T1000 (cell line): ENCODE results near the gene PIGU.

Source experiments
- DNase-seq: peaks from one replicate; lab custom pipeline; 2025; ENCODE audit warnings: mixed read lengths; lab: John Stamatoyannopoulos, UW

PIGU gene

GRCh38 chr20:34557936-34558319 lies 119.0 kb downstream of the PIGU start:
- DNase-seq = no peak

GRCh38 chr20:34553366-34553867 lies 123.5 kb downstream of the PIGU start:
- DNase-seq = no peak

GRCh38 chr20:34552569-34552968 lies 124.3 kb downstream of the PIGU start:
- DNase-seq = no peak

- DNase-seq = no peak
Measured at GRCh38 chr20:34549929-34550305, 127.0 kb downstream of the PIGU start.

- no peak for DNase-seq
Measured at GRCh38 chr20:34549291-34549928, 127.5 kb downstream of the PIGU start.

- no peak for DNase-seq
Measured at GRCh38 chr20:34547844-34548613, 128.9 kb downstream of the PIGU start.

GRCh38 chr20:34546751-34547181 lies 130.1 kb downstream of the PIGU start:
- DNase-seq = no peak

GRCh38 chr20:34544109-34544796 lies 132.6 kb downstream of the PIGU start:
- DNase-seq = peak; percentile 40

- no peak for DNase-seq
Measured at GRCh38 chr20:34543463-34544056, 133.3 kb downstream of the PIGU start.

GRCh38 chr20:34542439-34542838 lies 134.5 kb downstream of the PIGU start:
- DNase-seq = no peak

- DNase-seq = no peak
Measured at GRCh38 chr20:34541917-34542316, 135.0 kb downstream of the PIGU start.

GRCh38 chr20:34541264-34541901 lies 135.5 kb downstream of the PIGU start:
- no peak for DNase-seq

- no peak for DNase-seq
Measured at GRCh38 chr20:34540596-34541263, 136.2 kb downstream of the PIGU start.

GRCh38 chr20:34539756-34540155 lies 137.1 kb downstream of the PIGU start:
- no peak for DNase-seq

GRCh38 chr20:34538671-34539123 lies 138.2 kb downstream of the PIGU start:
- DNase-seq = peak; percentile 13

GRCh38 chr20:34537651-34538050 lies 139.2 kb downstream of the PIGU start:
- no peak for DNase-seq

- no peak for DNase-seq
Measured at GRCh38 chr20:34536798-34537394, 140.0 kb downstream of the PIGU start.

- no peak for DNase-seq
Measured at GRCh38 chr20:34535857-34536256, 141.0 kb downstream of the PIGU start.

- DNase-seq = no peak
Measured at GRCh38 chr20:34535301-34535840, 141.5 kb downstream of the PIGU start.

- DNase-seq = no peak
Measured at GRCh38 chr20:34534391-34535165, 142.3 kb downstream of the PIGU start.
